ENCODE data around the gene SSBP2.
"Not testable (repeated sequence)": the region's sequence is repeated elsewhere in the genome, so short reads cannot be mapped to it uniquely, and the experiment has no call there.

SSBP2 gene

GRCh38 chr5:81739291-81739690, 11.6 kb downstream of the SSBP2 start:
- DNase-seq (ENCODE audit: low read depth, low spot score): no peak

GRCh38 chr5:81729276-81729675, 21.6 kb downstream of the SSBP2 start:
- DNase-seq (ENCODE audit: low read depth, low spot score): no peak

- no peak for DNase-seq (ENCODE audit: low read depth, low spot score)
Observed at GRCh38 chr5:81728301-81728700, 22.6 kb downstream of the SSBP2 start.

GRCh38 chr5:81726297-81726696, 24.6 kb downstream of the SSBP2 start:
- no peak for DNase-seq (ENCODE audit: low read depth, low spot score)

GRCh38 chr5:81724571-81724970, 26.3 kb downstream of the SSBP2 start:
- no peak for DNase-seq (ENCODE audit: low read depth, low spot score)

- no peak for DNase-seq (ENCODE audit: low read depth, low spot score)
Observed at GRCh38 chr5:81724108-81724507, 26.8 kb downstream of the SSBP2 start.

GRCh38 chr5:81721049-81721448, 29.8 kb downstream of the SSBP2 start:
- DNase-seq (ENCODE audit: low read depth, low spot score): no peak

GRCh38 chr5:81719743-81720345, 31.1 kb downstream of the SSBP2 start:
- DNase-seq (ENCODE audit: low read depth, low spot score): no peak

- DNase-seq (ENCODE audit: low read depth, low spot score): peak; percentile 34
Observed at GRCh38 chr5:81718300-81718699, 32.6 kb downstream of the SSBP2 start.

GRCh38 chr5:81717860-81718259, 33.0 kb downstream of the SSBP2 start:
- no peak for DNase-seq (ENCODE audit: low read depth, low spot score)

- DNase-seq (ENCODE audit: low read depth, low spot score): no peak
Observed at GRCh38 chr5:81717226-81717625, 33.7 kb downstream of the SSBP2 start.

GRCh38 chr5:81714076-81714475, 36.8 kb downstream of the SSBP2 start:
- DNase-seq (ENCODE audit: low read depth, low spot score): not testable (repeated sequence)

GRCh38 chr5:81708889-81709288, 42.0 kb downstream of the SSBP2 start:
- DNase-seq (ENCODE audit: low read depth, low spot score): no peak

GRCh38 chr5:81703840-81704239, 47.1 kb downstream of the SSBP2 start:
- DNase-seq (ENCODE audit: low read depth, low spot score): no peak

- no peak for DNase-seq (ENCODE audit: low read depth, low spot score)
Observed at GRCh38 chr5:81700166-81700565, 50.7 kb downstream of the SSBP2 start.

GRCh38 chr5:81698813-81699212, 52.1 kb downstream of the SSBP2 start:
- DNase-seq (ENCODE audit: low read depth, low spot score): no peak

- DNase-seq (ENCODE audit: low read depth, low spot score): no peak
Observed at GRCh38 chr5:81696418-81697397, 54.2 kb downstream of the SSBP2 start.

- no peak for DNase-seq (ENCODE audit: low read depth, low spot score)
Observed at GRCh38 chr5:81694726-81695125, 56.2 kb downstream of the SSBP2 start.

GRCh38 chr5:81688215-81688614, 62.7 kb downstream of the SSBP2 start:
- no peak for DNase-seq (ENCODE audit: low read depth, low spot score)

GRCh38 chr5:81687292-81687691, 63.6 kb downstream of the SSBP2 start:
- no peak for DNase-seq (ENCODE audit: low read depth, low spot score)

GRCh38 chr5:81685471-81685870, 65.4 kb downstream of the SSBP2 start:
- no peak for DNase-seq (ENCODE audit: low read depth, low spot score)

GRCh38 chr5:81679885-81680284, 71.0 kb downstream of the SSBP2 start:
- no peak for DNase-seq (ENCODE audit: low read depth, low spot score)

GRCh38 chr5:81675420-81675819, 75.5 kb downstream of the SSBP2 start:
- no peak for DNase-seq (ENCODE audit: low read depth, low spot score)
